Lower leg skin (tissue), 4 donors: ENCODE results near the gene IRF2BP1. TPM values are rescaled to one million over a fixed set of nuclear protein-coding genes. Genes with fewer than 3 reads are reported as not detected.

ENCODE experiments used
- DNase-seq, 2 donors: peaks; one replicate each; pipeline ENCODE4 v3.0.0-alpha.2; 2019; ENCODE audit warnings: low spot score in 2 of 2
- H3K4me3 ChIP-seq: fragments of 200-600 bp; sonication (generic); 2 replicates; pipeline ENCODE4 v1.5.1; 2017; ENCODE audit warnings: mild to moderate bottlenecking, low read depth; ENCODE audit not compliant: poor library complexity, severe bottlenecking
- POLR2A ChIP-seq, 2 donors: fragments of 450-650 bp; IDR thresholded peaks; one replicate each; pipeline ENCODE4 v1.6.1; 2016 to 2017; ENCODE audit warnings: antibody characterized with exemption in 2 of 2, mild to moderate bottlenecking in 1 of 2, moderate library complexity in 1 of 2
- whole genome bisulfite sequencing, 2 donors: methylation state at CpG; one replicate each; pipeline ENCODE4 v1.1.5; 2018; 5-methylcytosine and 5-hydroxymethylcytosine counted together
- intact Hi-C: fragments of 100-400 bp; cut with DNase I; formaldehyde crosslinking; loops from one replicate; pipeline ENCODE4 v1.15.0; 2023; ENCODE audit warnings: low total_unique reads
- total RNA-seq, 4 donors: library from RNA; depleted of rRNA; stranded (reverse); fragments of >200 nt; gene quantifications; one replicate each; pipeline ENCODE4 v1.1.0, GENCODE V29; 2016
- TF ChIP-seq, protein P1 (sequence below), 3 donors: fragments of 450-650 bp; IDR thresholded peaks; one replicate each; pipeline ENCODE4 v1.5.1; 2016; ENCODE audit warnings: antibody characterized with exemption in 3 of 3, mild to moderate bottlenecking in 3 of 3, moderate library complexity in 2 of 3

The IRF2BP1 gene
- total RNA-seq, 4 donors from 2014 or later = 38.9 to 44.0 (median 42.8) TPM

DNA sequence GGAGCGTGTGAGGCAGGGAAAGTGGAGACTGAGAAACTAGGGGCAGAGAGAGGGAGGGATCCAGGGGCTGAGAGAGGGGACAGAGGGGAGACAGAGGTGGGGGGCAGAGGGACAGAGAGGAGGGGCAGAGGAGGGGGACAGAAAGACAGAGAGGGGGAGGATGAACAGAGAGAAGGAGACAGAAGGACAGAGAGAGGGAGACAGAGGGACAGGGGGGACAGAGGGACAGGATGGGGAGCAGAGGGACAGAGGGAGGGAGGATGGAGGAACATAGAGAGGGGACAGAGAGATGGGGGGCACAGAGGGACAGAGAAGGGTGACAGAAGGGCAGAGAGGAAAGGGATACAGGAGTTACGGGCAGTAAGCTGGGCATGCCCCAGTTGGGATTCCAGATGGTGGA, 43.3 kb upstream of the IRF2BP1 start:
- DNase-seq = no peak
- TF ChIP-seq, protein P1, sequence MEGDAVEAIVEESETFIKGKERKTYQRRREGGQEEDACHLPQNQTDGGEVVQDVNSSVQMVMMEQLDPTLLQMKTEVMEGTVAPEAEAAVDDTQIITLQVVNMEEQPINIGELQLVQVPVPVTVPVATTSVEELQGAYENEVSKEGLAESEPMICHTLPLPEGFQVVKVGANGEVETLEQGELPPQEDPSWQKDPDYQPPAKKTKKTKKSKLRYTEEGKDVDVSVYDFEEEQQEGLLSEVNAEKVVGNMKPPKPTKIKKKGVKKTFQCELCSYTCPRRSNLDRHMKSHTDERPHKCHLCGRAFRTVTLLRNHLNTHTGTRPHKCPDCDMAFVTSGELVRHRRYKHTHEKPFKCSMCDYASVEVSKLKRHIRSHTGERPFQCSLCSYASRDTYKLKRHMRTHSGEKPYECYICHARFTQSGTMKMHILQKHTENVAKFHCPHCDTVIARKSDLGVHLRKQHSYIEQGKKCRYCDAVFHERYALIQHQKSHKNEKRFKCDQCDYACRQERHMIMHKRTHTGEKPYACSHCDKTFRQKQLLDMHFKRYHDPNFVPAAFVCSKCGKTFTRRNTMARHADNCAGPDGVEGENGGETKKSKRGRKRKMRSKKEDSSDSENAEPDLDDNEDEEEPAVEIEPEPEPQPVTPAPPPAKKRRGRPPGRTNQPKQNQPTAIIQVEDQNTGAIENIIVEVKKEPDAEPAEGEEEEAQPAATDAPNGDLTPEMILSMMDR (IDR thresholded peaks at IDR 0.05) = no peak
- no peak for TF ChIP-seq POLR2A (IDR thresholded peaks at IDR 0.05)
- H3K4me3 ChIP-seq = no peak overlapping the region
- WGBS, 2 donors = 65 to 78% methylated on average over 2 of the region's 2 CpGs
- intact Hi-C loops = no loop called here

GRCh38 chr19:45927565-45928261, 41.8 kb upstream of the IRF2BP1 start:
- no peak for TF ChIP-seq POLR2A (IDR thresholded peaks at IDR 0.05)
- TF ChIP-seq, protein P1 (IDR thresholded peaks at IDR 0.05) = no peak
- peak; percentile 88 to 97 for DNase-seq
- WGBS, 2 donors = 9% methylated on average over 33 of the region's 33 CpGs
- intact Hi-C loops = no loop called here
- no peak overlapping the region for H3K4me3 ChIP-seq

- intact Hi-C loops = no loop called here
- no peak for TF ChIP-seq POLR2A (IDR thresholded peaks at IDR 0.05)
- TF ChIP-seq, protein P1 (IDR thresholded peaks at IDR 0.05) = no peak
- 59 to 62% methylated on average over 6 of the region's 6 CpGs for WGBS, 2 donors
- no peak for DNase-seq
- H3K4me3 ChIP-seq = no peak overlapping the region
Observed at GRCh38 chr19:45924891-45925447, 39.0 kb upstream of the IRF2BP1 start.

DNA sequence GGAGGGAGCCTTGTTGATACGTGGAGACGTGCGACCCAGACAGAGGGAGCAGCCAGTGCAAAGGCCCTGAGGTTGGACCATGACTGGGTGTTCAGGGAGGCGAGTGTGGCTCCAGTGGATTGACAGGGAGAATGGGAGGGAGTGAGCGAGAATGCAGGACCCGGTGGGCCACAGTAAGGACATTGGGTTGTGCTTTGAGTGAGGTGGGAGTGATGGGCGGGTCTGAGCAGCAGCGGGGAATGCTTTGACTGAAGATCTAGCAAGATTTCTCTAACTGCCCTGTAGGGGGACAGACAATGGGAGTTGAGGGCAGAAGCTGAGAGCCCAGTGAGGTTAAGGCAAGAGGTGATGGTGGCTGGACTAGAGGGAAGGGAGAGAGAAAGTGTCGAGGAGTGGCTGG, 36.3 kb upstream of the IRF2BP1 start:
- no peak for TF ChIP-seq POLR2A (IDR thresholded peaks at IDR 0.05)
- TF ChIP-seq, protein P1 (IDR thresholded peaks at IDR 0.05) = no peak
- no peak for DNase-seq
- intact Hi-C loops = no loop called here
- 63 to 66% methylated on average over 9 of the region's 9 CpGs for WGBS, 2 donors
- no peak overlapping the region for H3K4me3 ChIP-seq

- intact Hi-C loops = no loop called here
- TF ChIP-seq POLR2A (IDR thresholded peaks at IDR 0.05) = no peak
- TF ChIP-seq, protein P1 (IDR thresholded peaks at IDR 0.05) = no peak
- WGBS, 2 donors = 62 to 65% methylated on average over 8 of the region's 8 CpGs
- no peak overlapping the region for H3K4me3 ChIP-seq
- no peak for DNase-seq
Observed at GRCh38 chr19:45920458-45920857, 34.5 kb upstream of the IRF2BP1 start.
